Glomerular visceral epithelial cell (primary cell): ENCODE measurements around the gene SRXN1.

Experiments used
- DNase-seq: peaks from one replicate; pipeline ENCODE4 v3.0.0-alpha.2; 2016; ENCODE audit errors: extremely low spot score

The SRXN1 gene

DNA sequence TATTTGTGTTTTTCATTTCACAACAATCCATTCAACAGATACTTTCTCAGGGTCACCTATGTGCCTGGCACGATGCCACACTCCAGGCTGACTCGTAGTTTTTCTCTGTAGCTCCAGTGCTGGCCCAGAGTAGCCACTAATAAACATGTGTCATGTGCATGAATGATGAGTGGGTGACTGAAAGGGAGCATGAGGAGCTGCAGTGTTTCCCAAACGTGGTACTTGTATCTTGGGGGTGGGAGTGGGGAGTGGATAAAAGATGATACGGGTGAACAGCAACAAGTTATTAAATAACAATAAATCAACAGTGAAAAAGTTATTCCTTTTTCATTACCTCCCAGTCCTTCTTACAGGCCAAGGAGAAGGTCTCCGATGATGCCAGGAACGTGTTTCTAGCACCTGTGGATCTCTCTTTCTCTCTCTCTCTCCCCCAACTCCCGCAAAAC lies 17.1 kb downstream of the SRXN1 start:
- no peak for DNase-seq

DNA sequence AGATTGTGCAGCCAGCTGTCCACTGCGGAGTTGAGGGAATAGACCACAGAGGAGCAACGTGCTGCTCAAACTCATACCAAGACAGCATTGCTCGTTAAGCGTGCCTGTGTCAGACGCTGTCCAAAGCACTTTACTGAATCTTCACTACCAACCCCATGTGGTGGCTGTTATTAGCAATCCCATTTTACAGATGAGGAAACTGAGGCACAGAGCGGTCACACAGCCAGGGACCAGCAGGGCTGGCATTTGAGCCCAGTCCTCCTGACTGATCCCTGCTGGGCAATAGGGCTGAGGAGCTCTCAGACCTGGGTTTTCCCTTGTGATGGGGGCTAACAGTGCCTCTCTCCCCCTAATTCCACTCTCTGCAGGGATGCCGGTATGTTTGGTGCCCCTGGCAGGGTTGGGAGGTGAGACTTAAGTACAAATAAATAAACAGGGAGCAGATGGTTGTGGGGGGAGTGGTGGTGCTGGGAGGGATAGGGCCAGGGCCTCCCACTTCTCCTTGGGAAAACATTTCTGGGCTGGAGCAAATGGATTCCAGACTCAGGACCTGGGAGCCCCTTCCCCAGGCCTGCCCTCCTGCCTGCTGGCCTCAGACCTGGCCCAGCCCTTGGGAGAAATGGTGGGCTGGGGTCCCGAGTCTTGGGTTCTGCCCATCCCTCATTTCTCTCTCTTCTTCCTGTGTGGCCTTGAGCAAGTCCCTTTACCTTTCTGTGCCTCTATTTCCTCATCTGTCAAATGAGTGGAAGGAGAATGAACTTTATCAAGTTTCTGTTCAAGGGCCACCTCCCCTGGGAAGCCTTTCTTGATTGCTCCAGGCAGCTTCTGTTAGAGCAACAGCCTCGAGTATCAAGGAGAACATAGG lies 17.7 kb downstream of the SRXN1 start:
- no peak for DNase-seq

DNA sequence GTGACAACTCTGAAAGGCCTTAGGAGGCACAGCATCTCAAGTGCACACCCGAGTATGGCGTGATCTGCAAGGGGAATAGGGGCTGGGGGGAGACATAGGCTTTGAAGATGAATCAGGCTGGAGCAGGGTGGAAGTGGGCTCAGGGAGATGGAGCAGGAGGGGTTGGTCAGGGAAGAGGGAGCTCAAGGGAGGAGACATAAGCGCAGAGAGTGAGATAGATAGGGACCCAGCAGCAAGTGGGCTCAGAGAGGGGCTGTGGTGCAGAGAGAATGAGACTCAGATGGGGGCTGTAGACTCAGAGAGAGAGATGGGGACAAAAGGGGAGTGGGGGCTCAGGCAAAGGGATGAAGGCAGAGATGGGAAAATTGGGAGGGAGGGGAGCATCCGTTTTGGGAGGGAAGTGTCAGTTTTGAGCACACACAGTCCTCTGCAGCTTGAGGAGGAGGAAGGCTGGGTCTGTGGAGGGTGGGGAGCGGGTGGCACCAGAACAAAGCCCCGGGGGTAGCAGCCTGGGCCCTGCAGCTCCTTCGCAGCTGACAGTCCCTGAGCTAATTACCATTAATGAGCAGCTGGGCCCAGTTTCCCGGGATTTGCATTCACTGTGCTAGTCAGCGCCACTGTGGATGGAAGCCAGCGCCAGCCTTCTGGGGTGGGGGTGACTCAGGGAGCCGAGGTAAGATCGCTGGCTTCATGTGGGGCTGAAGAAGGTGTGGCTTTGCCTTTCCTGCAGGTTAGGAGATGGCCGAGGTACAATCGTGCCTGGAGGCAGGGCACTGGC lies 18.7 kb downstream of the SRXN1 start:
- no peak for DNase-seq

DNA sequence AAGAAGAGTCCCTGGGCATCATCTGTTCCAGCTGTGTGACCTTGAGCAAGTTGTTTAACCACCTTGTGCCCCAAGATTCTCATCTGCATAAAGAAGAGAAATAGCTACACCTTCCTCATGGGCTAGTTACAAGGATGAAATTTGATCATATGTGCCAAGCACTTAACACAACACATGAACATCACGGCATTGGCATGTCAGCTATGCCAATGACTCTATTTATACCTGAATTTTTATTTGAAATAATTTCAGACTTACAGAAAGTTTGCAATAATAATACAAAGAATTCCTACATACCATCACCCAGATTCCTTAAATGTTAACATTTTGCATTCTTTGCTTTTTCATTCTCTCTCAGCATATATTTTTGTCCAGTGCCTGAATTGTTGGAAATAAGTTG lies 21.9 kb downstream of the SRXN1 start:
- DNase-seq = no peak

DNA sequence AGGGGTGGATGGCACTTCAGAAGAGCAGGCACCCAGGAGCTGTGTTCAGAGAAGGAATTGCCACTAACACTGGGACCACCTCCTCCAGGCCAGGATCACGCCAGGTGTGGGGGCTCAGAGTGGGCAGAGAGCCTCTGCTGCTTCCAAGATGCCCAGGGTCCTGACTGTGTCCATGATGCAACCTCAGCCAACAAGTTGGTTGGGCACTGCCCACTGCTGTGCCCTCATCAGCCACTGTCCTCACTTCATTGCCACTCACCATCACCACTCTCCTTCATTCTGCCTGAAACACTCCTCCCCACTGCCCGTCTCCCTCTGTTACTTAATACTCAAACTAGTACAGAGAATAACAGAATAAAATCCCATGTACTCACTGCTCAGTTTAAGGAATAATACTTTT lies 26.4 kb downstream of the SRXN1 start:
- no peak for DNase-seq

DNA sequence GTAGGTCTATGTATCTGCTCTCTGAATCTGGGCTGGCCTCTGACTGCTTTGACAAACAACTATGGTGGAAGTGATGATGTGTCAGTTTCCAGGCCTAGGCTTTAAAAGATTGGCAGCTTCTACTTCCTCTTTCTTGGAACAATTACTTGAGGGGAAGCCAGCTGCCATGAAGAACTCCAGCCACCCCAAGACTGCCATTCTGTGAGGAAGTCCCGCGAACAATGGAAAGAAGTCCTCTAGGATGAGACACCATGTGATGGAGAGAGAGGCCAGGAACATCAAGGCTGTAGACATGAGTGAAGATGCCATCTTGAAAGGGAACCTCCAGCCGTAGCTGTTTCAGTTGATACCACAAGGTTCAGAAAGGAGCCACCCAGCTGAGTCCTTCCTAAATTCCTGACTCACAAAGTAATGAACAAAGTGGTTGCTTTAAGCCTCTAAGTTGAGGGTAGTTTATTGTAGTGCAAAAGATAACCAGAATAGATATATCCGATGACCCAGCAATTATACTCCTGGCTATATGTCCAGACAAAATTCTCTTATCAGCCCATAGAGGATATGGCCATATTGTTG lies 27.6 kb downstream of the SRXN1 start:
- no peak for DNase-seq

DNA sequence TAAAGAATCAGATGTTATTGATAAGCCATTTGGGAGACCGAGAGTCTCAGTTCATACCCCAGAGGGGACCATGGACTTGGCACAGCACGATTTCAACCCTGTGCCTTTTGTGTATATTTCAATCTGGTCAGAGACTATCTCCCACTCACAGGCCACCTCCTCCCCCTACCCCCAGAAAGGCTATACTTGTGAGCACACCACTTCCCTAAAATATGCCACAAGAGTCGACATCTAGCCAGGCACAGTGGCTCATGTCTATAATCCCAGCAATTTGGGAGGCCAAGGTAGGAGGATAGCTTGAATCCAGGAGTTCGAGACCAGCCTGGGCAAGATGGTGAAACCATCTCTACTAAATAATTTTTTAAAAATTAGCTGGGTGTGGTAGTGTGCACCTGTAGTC lies 29.3 kb downstream of the SRXN1 start:
- no peak for DNase-seq

DNA sequence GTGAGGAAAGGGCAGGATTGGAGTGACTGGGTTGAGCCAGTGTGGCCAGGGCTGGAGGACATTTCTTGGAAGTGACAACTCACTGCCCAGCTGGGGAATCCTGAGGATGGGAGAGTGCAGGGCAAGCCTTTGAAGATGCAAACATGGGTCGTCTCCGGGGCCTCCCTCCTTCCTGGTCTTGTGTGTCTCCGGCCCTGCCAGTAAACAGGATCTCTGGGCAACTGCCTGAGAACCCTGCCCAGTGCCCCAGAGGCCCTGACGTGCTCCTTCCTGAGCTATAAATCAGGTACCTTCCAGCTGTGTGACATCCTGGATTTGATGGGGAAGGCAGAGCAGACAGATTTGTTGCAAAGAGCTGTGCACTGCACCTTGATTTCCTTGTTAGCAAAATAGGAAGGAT lies 30.0 kb downstream of the SRXN1 start:
- DNase-seq = no peak

DNA sequence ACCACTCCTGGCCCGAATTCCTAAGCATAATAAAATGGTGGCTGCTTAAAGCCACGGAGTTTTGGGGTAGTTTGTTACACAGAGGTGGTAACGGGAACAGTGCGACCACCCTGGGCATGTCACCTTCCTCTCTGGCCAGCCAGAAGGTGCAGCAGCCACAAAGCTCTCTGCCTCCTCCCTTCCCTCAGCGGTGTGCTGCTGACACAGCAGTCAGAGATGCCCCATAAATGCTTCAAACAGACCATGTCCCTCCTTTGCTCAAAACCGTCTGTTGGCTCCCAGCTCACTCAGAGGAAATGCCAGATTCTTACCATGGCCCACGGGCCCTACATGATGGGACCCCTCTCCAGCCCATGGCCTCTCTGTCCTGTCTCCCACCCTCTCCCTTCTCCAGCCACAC lies 30.8 kb downstream of the SRXN1 start:
- DNase-seq = no peak

DNA sequence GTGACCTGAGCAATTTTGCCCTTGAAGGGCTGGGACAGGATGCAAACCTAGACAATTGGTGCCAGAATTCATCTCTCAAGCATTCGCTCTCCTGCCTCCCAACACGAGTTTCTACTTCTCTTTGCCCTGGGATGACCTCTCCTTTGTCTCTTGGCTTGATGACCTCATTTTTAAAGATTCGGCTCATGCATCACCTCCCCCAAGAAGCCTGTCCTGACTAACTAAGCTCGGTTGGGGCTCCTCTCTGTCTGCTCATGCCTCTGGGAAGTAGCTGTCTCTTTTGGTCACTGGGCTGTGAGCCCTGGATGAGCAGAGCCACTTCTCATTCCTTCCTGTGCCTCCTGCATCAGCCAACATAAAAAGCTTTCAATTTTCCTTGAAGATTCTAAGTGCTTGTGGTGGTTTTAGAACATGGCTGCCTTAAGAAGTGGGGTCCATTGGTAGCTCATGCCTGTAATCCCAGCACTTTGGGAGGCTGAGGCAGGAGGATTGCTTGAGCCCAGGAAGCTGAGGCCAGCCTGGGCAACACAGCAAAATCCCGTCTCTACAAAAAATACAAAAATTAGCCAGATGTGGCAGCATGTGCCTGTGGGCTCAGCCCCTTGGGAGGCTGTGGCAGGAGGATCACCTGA lies 31.8 kb downstream of the SRXN1 start:
- DNase-seq = peak; percentile 18

DNA sequence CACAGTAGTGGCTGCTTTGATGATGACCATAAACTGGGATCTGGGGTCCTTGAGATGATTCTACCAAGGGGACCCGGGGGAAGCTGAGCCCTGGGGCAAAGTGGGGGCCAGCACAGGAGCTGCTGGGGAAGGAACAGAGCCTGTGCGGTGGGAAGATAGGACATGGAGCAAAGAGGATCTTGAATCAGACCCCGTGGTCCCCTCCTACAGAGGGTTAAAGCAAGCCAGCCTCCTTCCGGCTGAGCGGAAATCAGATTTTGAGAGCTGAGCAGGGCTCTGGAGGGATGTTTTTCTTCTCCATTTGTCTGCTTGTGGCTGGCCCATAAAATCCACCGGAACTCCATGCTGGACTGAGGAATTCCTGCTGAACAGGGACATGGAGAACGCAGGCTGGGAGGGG lies 32.8 kb downstream of the SRXN1 start:
- DNase-seq = no peak

DNA sequence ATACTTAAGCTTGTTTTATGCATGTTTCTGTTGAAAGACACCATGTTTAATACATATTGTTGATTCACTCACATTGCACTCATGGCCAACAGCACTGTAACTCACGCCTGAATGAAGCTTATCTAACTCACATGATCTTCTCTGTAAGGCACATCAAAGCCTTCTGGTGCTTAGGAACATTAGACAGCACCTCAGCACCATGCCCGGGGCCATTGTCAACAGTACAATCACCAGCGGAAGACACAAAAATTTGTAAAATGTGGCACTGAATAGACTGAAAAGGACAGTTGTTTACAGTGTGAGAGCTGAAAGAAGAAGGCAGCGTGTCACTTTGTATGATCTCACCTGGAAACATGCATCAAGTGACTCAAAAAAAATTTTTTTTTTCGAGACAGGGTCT lies 34.0 kb downstream of the SRXN1 start:
- DNase-seq = no peak

DNA sequence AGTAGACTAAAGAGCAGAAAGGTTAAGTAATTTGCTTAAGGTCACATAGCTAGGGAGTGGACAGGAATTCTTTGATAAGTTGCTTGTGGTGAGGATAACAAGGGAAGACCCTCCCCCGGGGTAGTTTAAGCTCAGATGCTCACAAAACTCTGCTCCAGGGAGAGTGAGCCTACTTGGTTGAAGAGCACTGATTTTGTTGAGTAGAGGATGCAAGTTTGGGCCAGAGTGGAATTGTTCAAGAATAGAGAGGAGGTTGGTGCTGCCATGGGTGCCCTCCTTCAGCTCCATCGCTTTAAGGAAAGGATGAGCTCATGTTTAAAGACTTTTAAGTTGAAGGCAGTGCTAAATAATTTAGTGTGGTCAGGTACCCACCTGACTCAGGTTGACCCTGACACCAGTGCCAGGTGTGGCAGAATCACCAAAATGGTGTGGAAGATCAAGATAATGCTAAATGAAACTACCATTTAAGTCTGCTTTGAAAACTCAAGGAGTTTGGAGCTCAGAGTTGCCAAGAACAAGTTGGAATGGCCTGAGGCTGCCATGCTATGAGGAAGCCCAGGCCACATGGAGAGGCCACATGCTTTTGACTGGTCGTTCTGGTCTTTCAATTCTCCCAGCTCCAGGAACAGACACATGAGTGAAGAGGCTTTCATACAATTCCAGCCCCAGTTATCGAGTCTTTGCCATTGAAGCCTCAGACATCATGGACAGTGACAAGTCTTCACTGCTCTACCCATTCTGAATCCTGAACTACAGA lies 34.9 kb downstream of the SRXN1 start:
- no peak for DNase-seq

DNA sequence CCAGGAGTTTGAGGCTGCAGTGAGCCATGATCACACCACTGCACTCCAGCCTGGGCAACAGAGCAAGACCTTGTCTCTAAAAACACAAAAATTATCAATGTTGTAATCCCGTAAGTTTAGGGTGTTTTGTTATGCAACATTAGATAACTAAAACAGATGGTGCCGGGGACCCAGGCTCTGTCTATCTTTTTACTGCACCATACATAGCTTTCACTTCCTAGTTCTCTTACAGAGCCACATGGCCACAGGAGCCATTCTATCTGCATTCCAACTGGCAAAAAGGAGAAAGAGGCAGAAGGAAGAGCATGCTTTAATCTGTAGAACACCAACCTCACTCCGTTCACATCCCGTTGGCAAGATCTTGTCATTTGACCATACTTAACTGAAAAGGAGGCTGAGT lies 37.5 kb downstream of the SRXN1 start:
- DNase-seq = no peak

DNA sequence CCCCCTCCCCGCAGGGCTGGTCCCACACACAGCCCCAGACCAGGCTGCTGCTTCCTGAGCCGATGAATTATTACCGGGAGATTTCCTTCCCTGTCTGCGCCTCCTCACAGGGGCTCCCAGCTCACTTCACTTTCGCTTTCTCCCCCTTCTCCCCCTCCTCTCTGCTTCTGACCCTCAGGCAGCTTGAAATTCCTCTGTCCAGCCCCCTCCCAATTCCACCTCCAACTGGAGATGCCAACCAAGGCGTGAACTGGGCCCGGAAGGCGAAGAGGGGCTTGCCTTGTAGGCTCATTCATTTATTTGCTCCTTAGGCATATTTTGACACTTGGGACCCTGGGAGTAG lies 41.2 kb downstream of the SRXN1 start:
- DNase-seq = no peak

DNA sequence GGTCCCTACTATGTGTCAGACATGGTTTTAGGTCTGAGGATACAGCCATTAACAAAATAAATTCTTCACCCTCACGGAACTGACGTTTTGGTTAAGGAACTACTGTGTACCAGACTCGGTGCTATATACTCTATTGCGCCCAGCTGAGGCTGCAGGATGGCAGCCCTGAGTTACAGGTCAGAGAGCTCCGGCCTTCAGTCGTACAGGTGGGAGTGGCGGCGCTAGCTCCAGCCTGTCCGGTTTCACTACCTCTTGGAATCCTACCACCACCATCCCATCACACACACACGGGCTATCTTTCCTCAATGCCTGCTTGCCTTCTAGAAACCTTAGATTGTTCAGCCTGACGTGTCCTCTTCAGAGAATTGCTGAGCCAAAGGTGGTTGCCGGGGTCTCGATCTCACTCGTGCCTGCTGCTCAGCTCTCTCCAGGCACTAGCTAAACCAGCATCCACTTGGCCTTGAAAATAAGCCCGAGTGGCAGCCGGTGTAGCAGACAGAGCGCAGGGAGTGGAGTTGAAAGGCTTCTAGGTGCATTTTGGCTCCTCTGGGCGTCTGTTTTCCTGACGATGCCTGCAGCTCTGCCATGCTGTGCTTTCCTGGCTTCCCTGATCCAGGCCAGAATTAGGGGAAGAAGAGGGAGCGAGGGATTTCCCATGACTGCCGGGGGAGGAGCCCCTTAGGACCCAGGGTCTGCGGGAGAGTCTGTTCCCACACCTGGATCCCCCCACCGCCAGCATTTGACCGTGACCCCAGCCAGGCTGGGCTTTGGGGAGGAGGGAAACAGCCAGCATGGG lies 41.8 kb downstream of the SRXN1 start:
- DNase-seq = no peak

DNA sequence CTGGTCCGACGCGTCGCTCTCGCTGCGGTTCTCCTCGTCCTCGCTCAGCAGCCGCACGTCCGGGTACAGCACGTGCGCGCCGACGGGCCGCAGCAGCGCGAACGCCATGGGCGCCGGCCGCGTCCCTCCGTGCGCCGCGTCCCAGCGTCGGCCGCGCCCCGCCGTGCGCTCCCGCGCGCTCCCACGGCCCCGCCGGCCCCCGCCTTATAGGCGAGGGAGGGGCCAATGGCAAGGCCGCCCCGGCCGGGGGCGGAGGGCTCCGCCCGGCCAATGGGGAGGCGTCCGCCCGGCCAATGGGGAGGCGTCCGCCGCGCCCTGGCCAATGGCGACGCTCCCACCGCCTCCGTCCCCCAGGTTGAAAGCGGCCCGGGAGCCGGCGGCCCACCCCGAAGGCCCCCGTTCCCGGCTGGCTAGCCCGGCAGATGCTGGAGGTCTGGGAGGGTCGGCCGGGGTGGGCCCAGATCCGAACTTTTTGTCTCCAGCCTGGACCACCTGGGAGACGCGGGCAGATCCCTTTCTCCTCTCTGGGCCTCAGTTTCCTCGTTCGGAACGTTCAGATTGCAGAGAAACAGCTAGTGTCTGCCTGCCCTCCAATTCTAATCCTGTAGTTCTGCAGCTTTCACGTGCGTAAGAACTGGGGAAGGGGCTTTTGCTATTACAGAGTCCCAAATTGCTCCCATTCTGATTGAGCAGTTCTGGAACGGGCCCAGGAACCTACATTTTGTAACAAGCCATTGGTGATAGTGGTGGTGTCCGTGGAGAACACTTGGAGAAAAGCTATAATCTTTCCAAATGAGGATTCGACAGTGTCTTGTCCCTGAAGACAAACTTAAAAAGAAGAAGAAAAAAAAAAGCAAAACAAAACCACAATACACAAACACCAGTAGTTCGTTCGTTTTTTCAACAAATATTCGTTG lies 42.6 kb downstream of the SRXN1 start, which contains the start of gene TCF15:
Gene TCF15, minus strand, starts transcription at position 180 of the 917 bp plus-strand sequence. Its CDS starts 72 bp downstream, at position 108.
- DNase-seq = peak; percentile 15

DNA sequence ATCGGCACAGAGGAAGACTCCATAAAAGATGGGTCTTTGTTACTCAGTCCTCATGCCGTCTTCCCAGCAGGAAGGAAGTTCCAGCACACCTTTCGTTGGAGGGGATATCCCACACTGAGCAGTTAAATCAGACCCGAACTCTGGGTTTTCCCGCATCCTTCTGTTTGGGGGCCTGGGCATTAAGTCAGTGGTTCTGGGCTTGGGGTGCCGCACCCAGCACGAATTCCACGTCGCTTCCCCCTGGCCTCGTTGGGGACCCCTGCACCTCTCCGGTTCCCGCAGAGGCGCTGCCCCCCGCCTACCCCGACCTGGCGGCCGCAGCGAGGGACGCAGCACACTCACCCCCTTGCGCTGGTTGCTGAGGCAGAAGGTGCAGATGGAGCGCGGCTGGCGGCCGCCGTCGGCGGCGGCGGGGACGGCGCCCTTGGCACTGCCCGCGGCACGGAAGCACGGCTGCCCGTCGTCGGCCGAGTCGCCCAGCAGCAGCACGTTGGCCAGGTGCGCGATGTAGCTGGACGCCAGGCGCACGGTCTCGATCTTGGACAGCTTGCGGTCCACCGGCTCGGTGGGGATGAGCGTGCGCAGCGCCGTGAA lies 43.5 kb downstream of the SRXN1 start:
- DNase-seq = no peak

DNA sequence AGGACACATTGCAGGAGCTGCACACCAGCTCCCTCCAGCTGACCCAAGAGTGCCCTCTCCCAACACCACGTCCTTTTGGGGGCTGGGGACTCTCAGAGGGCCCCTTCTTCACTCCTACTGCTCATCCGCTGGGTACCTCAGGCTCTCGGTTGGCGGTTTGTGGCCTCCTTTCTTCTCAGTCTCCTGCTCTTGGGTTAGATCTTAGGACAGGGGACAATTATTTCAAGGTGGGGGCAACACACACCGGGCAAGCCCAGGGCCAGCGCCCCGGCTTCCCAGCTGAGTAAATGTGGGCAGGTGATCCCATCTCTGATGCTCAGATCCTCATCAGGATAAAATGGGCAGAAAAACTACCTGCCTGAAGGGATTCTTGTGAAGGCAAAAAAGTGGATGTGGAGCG lies 44.0 kb downstream of the SRXN1 start:
- no peak for DNase-seq
